IPS-18c (cell line): Measurements from ENCODE around the gene SAMM50.

Source experiments
- H3K4me3 ChIP-seq: 2 replicates; pipeline ENCODE4 v1.7.0; 2013; ENCODE audit warnings: low read depth, mild to moderate bottlenecking, low read length, moderate library complexity; ENCODE audit not compliant: insufficient read depth
- H3K9me3 ChIP-seq: one replicate; pipeline ENCODE4 v1.6.1; 2013; ENCODE audit warnings: mild to moderate bottlenecking, low read length, moderate library complexity; ENCODE audit not compliant: control insufficient read depth, insufficient read depth

The SAMM50 gene

GRCh38 chr22:44030702-44031082 is 75.5 kb downstream of the SAMM50 start:
- no peak overlapping the region for H3K4me3 ChIP-seq
- H3K9me3 ChIP-seq: no peaks in the 10 kb centered on the region

DNA sequence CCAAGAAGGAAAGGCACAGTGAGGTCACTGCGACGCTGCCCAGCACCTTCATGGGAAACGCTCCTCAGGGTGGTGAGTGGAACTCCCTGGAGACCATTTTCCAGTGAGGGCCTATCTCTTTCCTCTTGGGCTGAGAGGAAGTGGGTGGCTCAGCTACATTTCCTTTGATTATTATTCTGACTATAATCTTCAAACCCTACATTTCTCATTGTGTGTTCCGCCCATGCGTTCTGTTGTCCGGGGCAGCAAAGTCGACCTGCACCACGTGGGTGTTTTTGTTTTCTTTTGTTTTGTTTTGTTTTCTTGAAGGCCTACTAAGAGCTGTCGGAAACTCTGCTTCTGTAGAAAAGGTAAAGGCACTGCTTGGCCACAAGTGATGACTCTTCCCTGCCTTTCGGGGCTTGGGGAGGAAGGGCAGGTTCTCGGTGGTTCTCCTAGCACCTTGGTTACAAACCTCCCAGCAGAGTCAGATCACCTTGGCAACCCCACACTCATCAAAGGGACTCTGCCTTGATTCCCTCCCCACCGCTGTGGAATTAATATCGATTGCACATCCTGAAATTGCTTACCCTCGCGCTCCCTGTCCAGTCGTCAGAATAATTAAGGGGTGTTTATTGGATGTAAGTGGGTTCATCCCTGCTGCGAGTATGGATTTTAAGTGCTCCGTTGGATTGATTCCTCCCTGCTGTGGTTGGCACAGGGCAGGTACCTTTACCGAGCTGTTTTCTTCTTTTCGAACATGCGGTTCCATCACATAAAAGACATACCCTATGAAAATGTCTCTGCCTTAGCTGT is 76.1 kb downstream of the SAMM50 start:
- Histone ChIP-seq H3K4me3 (no peak overlapping the region), H3K9me3 (no peaks in the 10 kb centered on the region)

GRCh38 chr22:44032126-44032730 is 77.0 kb downstream of the SAMM50 start:
- Histone ChIP-seq H3K4me3 (no peak overlapping the region), H3K9me3 (no peaks in the 10 kb centered on the region)

DNA sequence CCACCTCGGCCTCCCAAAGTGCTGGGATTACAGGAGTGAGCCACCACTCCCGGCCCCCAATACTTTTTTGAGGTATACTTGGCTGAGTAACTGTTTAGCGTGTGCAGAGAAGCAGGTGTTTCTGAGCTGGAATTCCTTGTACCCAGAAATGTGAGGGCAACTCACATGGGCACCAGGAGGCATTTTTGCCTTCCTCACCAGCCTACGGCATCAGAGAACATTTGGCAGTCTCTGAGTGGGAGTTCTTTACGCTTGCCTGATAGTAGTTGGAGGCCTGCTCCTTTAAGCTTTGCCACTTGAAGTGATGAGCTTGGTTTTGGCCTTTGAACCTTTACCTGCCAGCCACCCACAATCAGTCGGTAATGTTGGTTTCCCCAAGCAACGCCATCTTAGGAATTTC is 78.0 kb downstream of the SAMM50 start:
- H3K4me3 ChIP-seq: no peak overlapping the region
- H3K9me3 ChIP-seq: no peaks in the 10 kb centered on the region

- Histone ChIP-seq H3K9me3 (no peaks in the 10 kb centered on the region), H3K4me3 (no peak overlapping the region)
These were observed 78.5 kb downstream of the SAMM50 start for GRCh38 chr22:44033694-44034093.

GRCh38 chr22:44037519-44038375 is 82.5 kb downstream of the SAMM50 start:
- Histone ChIP-seq H3K9me3 (no peaks in the 10 kb centered on the region), H3K4me3 (no peak overlapping the region)

DNA sequence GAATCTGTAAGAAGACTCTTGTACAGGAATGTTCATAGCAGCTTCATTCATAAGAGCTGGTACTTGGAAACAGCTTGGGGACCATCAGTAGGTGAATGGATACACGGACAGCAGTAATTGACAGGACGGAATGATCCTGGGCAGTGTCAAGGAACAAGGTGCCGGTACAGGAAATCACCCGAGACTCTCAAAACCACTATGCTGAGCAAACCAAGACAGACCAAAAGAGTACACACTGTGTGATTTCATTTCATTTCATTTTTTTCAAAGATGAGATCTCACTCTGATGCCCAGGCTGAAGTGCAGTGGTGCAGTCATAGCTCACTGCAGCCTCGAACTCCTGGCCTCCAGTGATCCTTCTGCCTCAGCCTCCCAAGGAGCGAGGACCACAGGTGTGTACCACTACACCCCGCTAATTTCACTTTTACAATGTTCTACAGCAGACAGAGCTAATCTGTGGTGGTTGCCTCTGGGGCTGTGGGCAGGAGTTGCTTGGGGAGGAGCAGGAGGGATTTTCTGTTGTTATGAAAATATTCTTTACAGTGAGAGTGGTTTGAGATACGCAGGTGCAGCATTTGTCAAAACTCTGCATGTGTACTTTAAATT is 84.4 kb downstream of the SAMM50 start:
- Histone ChIP-seq H3K4me3 (no peak overlapping the region), H3K9me3 (no peaks in the 10 kb centered on the region)

DNA sequence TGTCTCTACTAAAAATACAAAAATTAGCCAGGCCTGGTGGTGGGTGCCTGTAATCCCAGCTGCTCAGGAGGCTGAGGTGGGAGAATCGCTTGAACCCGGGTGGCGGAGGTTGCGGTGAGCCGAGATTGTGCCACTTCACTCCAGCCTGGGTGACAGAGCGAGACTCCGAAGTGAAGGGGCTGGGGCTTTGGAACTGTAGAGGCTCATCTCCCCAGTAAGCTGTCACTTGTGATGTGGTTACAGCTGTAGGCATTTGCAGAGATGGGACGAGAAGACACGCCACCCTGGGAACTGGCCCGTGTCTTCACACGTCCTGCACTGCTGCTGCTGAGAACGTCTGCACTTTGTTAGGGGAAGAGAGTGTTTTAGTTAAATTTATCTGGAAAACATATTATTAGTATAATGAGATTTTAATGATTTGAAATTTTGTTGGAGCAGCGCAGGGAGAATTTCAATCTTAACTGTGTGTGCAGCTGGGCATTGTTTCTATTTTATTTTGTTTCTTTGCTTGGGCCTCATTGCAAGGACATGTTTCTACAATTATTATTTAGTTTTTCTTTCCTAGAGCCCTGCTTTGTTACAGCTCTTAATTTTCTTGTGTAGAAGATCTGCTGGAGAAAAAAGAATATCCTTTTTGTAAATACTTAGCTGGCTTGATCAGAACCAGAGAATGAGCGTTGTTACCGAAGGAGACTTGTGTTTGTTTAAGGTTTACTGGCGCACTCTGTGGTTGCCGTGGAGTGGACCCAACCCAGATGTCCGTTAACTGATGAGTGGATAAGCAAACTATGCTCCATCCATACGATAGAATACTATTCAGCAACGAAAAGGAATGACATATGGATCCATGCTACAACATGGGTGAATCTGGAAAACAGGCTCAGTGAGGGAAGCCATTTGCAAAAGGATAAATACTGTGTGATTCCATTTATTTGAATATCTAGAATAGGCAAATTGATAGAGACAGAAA is 87.3 kb downstream of the SAMM50 start:
- Histone ChIP-seq H3K4me3 (no peak overlapping the region), H3K9me3 (no peaks in the 10 kb centered on the region)

- Histone ChIP-seq H3K9me3 (no peaks in the 10 kb centered on the region), H3K4me3 (no peak overlapping the region)
These were observed 89.9 kb downstream of the SAMM50 start for GRCh38 chr22:44045145-44045544.
